ENCODE data around the gene MYT1.

MYT1 gene

DNA sequence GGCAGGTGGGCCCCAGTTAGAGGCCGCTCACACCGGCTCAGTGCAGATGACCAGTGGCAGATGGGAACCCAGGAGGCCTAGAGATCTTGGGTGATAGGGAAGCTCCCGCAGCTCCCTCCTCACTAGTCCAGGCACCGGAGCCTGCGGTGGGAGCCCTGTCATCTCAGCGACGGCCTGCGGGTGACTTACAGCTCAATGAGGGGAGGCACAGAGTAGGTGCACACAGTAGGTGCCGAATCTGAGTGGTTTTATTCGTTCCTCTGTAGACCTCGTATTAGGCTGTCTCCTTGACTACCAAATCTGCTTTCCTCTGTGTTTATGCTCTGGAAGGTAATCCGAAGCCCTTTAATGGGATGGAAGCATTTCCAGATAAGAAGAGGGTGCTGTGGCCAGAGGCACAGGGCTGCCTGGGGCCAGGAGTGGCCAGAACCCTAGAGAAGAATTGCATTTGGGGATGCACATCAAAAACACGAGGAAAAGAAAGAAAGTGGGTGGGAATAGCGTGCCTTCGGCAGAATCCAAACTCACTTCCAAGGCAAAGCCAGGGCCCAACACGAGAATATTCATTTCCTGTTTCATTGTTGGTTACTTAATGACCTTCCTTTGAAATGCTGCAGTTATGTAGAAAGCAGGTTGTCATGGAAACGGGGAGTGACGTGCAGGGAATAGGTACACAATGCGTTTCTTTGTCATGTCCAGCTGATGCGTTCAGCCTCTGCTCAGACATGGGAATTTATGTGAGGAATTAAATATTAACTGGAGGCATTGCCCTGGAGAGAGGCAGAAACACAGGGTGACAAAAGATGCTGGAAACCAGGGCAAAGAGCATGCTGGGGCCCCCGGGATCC lies 24.7 kb downstream of the MYT1 start:
- no peak overlapping the region for H3K4me3 ChIP-seq (ENCODE audit: low read depth, low read length)

- H3K4me3 ChIP-seq (ENCODE audit: low read depth, low read length) = no peak overlapping the region
These were observed 25.3 kb downstream of the MYT1 start for GRCh38 chr20:64189530-64189966.

GRCh38 chr20:64189986-64190385 lies 25.7 kb downstream of the MYT1 start:
- H3K4me3 ChIP-seq (ENCODE audit: low read depth, low read length) = no peak overlapping the region

DNA sequence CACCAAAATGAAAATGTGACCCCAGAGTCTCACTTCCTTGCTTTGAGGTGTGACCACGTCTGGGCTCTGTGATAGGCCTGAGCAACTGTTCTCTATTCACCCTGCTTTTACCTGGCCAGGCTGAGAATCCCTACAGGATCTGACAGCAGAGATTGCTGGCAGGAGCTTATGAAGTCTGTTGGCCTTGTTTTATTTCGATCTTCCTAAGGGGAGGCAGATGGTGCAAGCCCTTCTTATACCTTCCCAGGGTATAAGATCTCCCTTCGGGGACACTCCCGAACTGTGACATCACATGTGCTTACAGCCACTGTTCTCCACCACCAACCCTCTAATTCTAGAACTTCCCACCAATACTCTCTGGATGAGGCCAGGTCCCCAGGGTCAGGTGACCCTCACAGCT lies 26.8 kb downstream of the MYT1 start:
- no peak overlapping the region for H3K4me3 ChIP-seq (ENCODE audit: low read depth, low read length)

DNA sequence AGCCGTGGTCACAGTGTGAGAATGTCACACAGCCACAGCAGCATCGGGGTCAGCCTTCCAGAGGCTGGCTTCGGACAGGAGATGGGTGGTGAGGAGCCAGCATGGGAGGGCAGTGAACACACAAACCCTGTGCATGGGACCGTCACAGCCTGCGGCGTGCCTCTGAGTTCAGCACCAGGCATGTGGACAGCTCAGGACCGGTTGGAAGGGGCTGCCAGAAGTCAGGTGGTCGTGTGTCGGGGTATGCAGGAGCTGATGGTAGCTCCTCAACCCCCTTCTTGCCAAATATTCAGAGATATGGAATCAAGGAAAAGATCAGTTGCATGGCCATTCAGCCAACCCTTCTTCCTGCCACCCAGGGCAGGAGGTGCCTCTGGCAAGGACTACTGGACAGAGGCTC lies 28.2 kb downstream of the MYT1 start:
- no peak overlapping the region for H3K4me3 ChIP-seq (ENCODE audit: low read depth, low read length)

DNA sequence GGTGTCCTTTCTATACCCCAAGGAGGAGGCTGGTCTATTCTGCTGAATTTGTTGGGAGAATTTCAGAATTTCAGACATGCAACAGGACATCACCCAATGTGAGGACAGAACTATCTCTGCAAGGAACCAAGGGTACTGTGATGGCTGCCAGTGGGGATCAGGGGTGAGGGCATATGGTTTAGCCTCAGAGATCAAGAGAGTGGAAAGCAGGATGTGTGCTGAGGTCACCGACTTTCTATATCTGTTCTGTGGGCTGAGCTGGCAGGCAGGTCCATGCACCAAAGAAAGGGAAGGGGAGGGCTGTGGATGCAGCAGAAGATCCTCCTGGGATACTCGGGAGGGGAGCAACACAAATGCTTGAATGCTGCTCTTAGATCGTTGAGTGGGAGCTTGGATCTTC lies 28.8 kb downstream of the MYT1 start:
- no peak overlapping the region for H3K4me3 ChIP-seq (ENCODE audit: low read depth, low read length)

DNA sequence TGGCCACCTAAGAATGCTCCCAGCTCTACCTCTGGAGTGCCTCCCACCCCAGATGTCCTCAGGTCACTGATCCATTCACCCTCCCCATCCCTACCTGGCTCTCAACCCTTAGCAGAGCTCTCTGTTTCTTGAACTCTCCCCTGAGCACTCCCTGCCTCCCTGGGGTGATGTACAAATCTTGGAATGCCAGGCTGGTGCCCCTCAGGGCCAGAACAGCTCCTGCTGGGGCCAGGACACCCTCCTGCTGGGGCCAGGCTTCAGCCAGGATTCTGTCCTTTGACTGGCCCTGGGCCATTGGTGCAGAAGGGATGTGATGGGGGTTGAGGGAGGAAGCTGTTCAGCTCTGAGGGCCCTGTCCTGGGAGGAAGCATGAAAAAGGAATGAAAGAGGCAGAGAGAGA lies 30.0 kb downstream of the MYT1 start:
- no peak overlapping the region for H3K4me3 ChIP-seq (ENCODE audit: low read depth, low read length)

DNA sequence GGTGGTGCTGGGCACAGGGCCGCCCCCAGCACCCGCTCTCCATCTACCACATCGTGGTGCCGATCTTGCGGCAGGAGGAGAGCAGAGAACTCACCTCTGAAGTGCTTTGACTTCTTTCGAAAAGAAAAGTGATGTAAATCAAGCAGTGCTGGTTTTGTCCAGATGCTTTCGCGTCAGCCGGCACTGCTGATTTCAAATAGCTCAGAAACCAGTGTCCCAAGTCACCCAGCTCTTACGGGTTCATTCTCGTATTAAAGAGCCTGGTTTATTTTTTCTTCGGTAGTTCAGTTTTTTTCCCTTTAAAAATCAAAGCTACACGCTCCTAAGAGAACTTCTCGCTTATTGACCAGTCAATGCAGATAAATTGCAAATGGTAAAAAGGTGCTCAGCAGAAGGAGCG lies 32.1 kb downstream of the MYT1 start:
- H3K4me3 ChIP-seq (ENCODE audit: low read depth, low read length) = no peak overlapping the region

- no peak overlapping the region for H3K4me3 ChIP-seq (ENCODE audit: low read depth, low read length)
These were observed 32.6 kb downstream of the MYT1 start for GRCh38 chr20:64196847-64197306.

- H3K4me3 ChIP-seq (ENCODE audit: low read depth, low read length) = no peak overlapping the region
These were observed 34.1 kb downstream of the MYT1 start for GRCh38 chr20:64198347-64198746.

- no peak overlapping the region for H3K4me3 ChIP-seq (ENCODE audit: low read depth, low read length)
These were observed 35.1 kb downstream of the MYT1 start for GRCh38 chr20:64199395-64199794.

GRCh38 chr20:64200740-64201139 lies 36.5 kb downstream of the MYT1 start:
- no peak overlapping the region for H3K4me3 ChIP-seq (ENCODE audit: low read depth, low read length)

DNA sequence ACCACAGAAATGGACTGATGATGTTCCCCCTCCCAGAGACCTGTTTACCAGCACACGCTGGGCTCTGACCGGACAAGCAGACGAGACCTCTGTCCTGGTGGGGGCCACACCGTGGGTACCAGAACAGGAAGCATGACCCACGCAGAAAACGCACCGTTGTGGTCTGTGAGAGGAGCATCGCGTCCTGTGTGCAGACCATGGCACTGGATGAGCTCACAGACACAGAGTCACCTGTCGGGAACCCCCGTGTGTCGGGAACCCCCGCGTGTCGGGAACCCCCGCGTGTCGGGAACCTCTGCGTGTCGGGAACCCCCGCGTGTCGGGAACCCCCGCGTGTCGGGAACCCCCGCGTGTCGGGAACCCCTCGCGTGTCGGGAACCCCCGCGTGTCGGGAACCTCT lies 37.4 kb downstream of the MYT1 start:
- H3K4me3 ChIP-seq (ENCODE audit: low read depth, low read length) = no peak overlapping the region

DNA sequence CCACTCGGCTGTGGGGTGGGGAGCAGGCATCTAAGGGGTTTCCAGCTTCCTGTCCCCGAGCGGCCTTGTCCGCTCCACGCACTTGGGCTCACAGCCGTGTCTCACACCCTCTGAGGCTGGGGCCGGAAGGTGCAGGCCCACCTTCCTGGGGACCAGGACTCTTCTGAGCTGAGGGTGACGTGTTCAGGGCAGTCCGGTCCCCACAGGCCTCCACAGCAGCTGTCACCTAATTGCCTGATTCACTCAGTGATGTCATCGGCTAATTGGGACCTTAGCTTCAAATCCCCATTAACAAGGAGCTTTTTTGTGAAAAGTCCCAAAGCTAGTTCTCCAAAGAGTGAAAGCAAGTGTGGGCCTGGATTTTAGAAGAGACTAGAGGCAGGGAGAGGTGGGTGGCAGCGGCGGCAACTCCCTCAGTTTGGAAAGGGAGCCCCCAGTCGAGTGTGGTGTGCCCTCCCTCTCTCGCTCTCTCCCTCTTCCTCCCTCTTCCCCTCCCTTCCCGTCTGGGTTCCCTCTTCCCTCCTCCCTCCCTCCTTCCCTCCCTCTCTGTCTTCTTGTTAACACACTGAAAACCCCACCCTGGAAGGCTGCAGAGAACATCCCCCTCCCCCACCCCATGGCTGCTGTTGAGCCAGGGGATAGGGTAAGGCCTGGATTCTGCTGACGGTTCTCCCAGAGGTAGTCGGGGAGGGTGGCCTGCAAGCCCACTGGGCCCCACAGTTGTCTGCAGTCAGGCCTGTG lies 39.0 kb downstream of the MYT1 start:
- no peak overlapping the region for H3K4me3 ChIP-seq (ENCODE audit: low read depth, low read length)

DNA sequence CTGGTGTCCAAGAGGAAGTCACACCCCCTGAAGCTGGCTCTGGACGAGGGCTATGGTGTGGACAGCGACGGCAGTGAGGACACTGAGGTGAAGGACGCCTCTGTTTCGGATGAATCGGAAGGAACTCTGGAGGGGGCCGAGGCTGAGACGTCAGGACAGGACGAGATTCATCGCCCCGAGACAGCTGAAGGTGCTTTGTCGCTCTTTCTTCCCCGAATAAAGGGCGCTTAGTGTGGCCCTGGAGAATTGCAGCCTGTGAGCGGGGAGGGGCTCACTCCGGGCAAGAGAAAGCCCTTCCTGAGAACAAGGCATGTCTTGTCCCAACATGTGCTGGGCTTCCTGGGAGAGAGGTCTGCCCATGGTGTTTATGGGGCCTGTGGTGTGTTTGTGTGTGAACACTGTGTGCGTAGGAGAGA lies 41.4 kb downstream of the MYT1 start:
- H3K4me3 ChIP-seq (ENCODE audit: low read depth, low read length) = no peak overlapping the region

DNA sequence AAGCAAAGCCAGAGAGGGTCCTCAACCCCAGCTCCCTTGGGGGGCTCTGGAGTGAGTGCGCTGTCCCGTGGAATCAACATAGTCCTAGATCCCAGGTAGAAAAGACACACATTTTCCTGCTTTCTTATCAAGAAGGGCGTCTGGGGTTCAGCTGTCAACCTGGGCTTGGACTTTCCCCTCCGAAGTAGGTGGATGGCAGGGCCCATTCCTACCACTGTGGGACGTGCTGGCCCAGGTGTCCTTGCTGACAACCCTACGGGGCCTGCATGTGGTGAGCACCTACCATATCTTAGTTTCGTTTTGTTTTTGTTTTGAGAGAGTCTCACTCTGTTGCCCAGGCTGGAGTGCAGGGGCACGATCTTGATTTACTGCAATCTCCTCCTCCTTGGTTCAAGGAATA lies 42.4 kb downstream of the MYT1 start:
- no peak overlapping the region for H3K4me3 ChIP-seq (ENCODE audit: low read depth, low read length)

- H3K4me3 ChIP-seq (ENCODE audit: low read depth, low read length) = no peak overlapping the region
These were observed 43.7 kb downstream of the MYT1 start for GRCh38 chr20:64207641-64208590.

- no peak overlapping the region for H3K4me3 ChIP-seq (ENCODE audit: low read depth, low read length)
These were observed 44.9 kb downstream of the MYT1 start for GRCh38 chr20:64209148-64209547.

DNA sequence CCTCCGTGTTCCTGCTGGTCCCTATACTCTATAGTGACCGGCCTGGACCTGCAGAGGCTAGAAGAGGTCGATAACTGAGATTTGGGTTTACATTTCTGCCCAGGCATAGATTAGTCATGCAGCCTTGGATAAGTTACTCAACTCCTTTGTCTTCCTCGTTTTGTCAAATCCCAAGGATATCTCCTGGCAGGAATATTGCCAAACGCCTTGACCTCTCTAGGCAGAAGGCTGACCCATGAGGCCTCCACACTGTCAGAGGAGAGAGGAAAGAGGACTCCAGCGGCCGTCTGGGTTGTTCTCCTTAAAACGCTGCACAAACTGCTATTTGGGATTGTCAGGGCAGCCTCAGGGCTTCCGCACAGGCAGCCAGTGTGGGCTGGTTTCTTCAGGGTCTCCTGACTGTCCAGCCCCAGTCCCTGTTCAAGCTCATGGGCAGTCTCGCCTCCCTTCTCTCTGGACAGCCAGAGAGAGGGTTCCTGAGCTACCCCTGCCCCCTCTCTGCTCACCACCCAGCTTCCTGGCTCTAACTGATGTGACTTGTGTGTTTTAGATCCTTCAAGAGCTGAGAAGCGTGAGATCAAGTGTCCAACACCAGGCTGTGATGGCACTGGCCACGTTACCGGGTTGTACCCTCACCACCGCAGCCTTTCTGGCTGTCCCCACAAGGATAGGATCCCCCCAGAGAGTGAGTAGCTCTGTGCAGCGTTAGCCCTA lies 46.6 kb downstream of the MYT1 start:
- no peak overlapping the region for H3K4me3 ChIP-seq (ENCODE audit: low read depth, low read length)

- H3K4me3 ChIP-seq (ENCODE audit: low read depth, low read length) = no peak overlapping the region
These were observed 47.8 kb downstream of the MYT1 start for GRCh38 chr20:64211874-64212658.

Measured in iPS-11a (cell line).